Natural killer cell (primary cell): ENCODE data around the gene P2RX5. TPM values are rescaled to one million over a fixed set of nuclear protein-coding genes. Genes with fewer than 3 reads are reported as not detected.

Experiments used
- ATAC-seq, 3 donors: fragments of 150-1000 bp in 2 of 3; fragments of 200-7000 bp in 1 of 3; cut with Tn5 transposase; 1 replicate in 1 of 3; 2 replicates in 2 of 3; pipeline ENCODE4 v1.10.0; 2021; ENCODE audit warnings: mild to moderate bottlenecking in 2 of 3, moderate library complexity in 2 of 3
- DNase-seq, 2 donors: peaks; one replicate each; pipeline versions ENCODE4 v3.0.0 to v3.0.0-alpha.2; 2013 to 2021; ENCODE audit warnings: mixed read lengths in 1 of 2
- H3K27ac ChIP-seq: one replicate; pipeline ENCODE4 v1.5.1; 2013; ENCODE audit warnings: mild to moderate bottlenecking, low read length
- H3K27me3 ChIP-seq: one replicate; pipeline ENCODE4 v1.6.1; 2013; ENCODE audit warnings: low read length; ENCODE audit not compliant: control insufficient read depth, insufficient read depth
- H3K36me3 ChIP-seq: one replicate; pipeline ENCODE4 v1.6.1; 2013; ENCODE audit warnings: low read length; ENCODE audit not compliant: control insufficient read depth, insufficient read depth
- H3K4me1 ChIP-seq: one replicate; pipeline ENCODE4 v1.6.1; 2013; ENCODE audit warnings: low read length; ENCODE audit not compliant: control insufficient read depth, insufficient read depth
- H3K4me3 ChIP-seq: one replicate; pipeline ENCODE4 v1.5.1; 2013; ENCODE audit warnings: low read length
- H3K9me3 ChIP-seq: one replicate; pipeline ENCODE4 v1.6.1; 2013; ENCODE audit warnings: low read length; ENCODE audit not compliant: control insufficient read depth, insufficient read depth
- H3K27ac Mint-ChIP-seq, 2 donors: one replicate each; pipeline ENCODE4 v1.8.0; 2022; ENCODE audit warnings: mild to moderate bottlenecking in 2 of 2, mixed read lengths in 2 of 2, moderate library complexity in 1 of 2
- H3K27me3 Mint-ChIP-seq, 2 donors: one replicate each; pipeline ENCODE4 v1.8.0; 2022; ENCODE audit warnings: low read depth in 2 of 2, mixed read lengths in 2 of 2
- H3K36me3 Mint-ChIP-seq: one replicate; pipeline ENCODE4 v1.8.0; 2022; ENCODE audit warnings: mixed read lengths
- H3K4me1 Mint-ChIP-seq, 2 donors: one replicate each; pipeline ENCODE4 v1.8.0; 2022; ENCODE audit warnings: mixed read lengths in 2 of 2
- H3K4me3 Mint-ChIP-seq: one replicate; pipeline ENCODE4 v1.8.0; 2022; ENCODE audit warnings: mild to moderate bottlenecking, moderate library complexity, mixed read lengths
- H3K9me3 Mint-ChIP-seq, 2 donors: one replicate each; pipeline ENCODE4 v1.8.0; 2022; ENCODE audit warnings: mixed read lengths in 2 of 2
- WGBS: methylation state at CpG from one replicate; pipeline ENCODE4 v1.1.7; 2013; ENCODE audit warnings: missing lambda C conversion rate; ENCODE audit not compliant: insufficient coverage; 5-methylcytosine and 5-hydroxymethylcytosine counted together
- intact Hi-C: fragments of 100-400 bp; cut with micrococcal nuclease; formaldehyde crosslinking; loops from one replicate; pipeline ENCODE4 v1.14.2; 2022
- total RNA-seq, 4 donors: library from RNA; stranded (reverse); fragments of 120-200 nt in 1 of 4; gene quantifications; one replicate each; pipeline versions ENCODE4 v1.2.3 to v1.2.4, GENCODE V29; 2013 to 2022
- TF ChIP-seq, protein P1 (sequence below): fragments of 200-600 bp; IDR thresholded peaks from one replicate; pipeline ENCODE4 v1.8.0; 2022; ENCODE audit warnings: antibody characterized with exemption

P2RX5 gene
- total RNA-seq, 3 donors from 2014 or later (not counting 1 experiment from before 2014, with no cell fraction given), result 7.8 to 15.4 (median 9.2) TPM

DNA sequence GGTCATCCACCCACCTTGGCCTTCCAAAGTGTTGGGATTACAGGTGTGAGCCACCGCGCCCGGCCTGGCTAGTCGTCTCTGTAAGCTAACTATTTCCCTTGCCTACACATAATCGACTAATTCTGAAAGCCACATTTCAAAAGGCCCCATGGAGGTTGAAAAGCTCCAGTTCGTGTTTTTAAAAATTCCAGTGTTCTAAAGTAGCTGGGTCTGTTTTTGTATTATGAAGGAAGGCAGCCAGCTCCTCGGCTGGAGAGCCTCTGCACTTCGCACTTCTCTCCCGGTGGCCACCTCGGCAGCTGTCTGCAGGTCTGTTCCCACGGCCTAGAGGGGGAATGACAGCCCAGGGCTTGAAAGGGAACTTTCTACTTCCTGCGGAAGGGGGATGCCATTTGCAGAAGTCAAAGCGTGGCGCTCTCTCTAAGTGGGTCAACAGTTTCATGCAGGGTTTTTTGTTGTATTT lies 44.7 kb upstream of the P2RX5 start:
- Mint-ChIP-seq H3K36me3 (no peaks in the 10 kb centered on the region), H3K4me3 (peak overlapping the region; percentile 47), H3K9me3 (no peaks in the 10 kb centered on the region), H3K27ac (peak overlapping the region; percentile 63 to 71), H3K4me1 (peaks cover 26 to 36% of the 10 kb centered on the region in 2 donors), H3K27me3 (no peaks in the 10 kb centered on the region)
- WGBS, result 23% methylated on average over 11 of the region's 14 CpGs
- peaks cover 41% of the 10 kb centered on the region for H3K4me1 ChIP-seq
- ATAC-seq, result peak; percentile 33 to 53 (median 45)
- H3K36me3 ChIP-seq, result no peaks in the 10 kb centered on the region
- H3K9me3 ChIP-seq, result no peaks in the 10 kb centered on the region
- peak in 1 of 2 donors; percentile 84 for DNase-seq
- H3K27me3 ChIP-seq, result no peaks in the 10 kb centered on the region
- peak overlapping the region; percentile 3 for H3K27ac ChIP-seq
- no peak overlapping the region for H3K4me3 ChIP-seq
- intact Hi-C loops, result no loop called here
- TF ChIP-seq, protein P1, sequence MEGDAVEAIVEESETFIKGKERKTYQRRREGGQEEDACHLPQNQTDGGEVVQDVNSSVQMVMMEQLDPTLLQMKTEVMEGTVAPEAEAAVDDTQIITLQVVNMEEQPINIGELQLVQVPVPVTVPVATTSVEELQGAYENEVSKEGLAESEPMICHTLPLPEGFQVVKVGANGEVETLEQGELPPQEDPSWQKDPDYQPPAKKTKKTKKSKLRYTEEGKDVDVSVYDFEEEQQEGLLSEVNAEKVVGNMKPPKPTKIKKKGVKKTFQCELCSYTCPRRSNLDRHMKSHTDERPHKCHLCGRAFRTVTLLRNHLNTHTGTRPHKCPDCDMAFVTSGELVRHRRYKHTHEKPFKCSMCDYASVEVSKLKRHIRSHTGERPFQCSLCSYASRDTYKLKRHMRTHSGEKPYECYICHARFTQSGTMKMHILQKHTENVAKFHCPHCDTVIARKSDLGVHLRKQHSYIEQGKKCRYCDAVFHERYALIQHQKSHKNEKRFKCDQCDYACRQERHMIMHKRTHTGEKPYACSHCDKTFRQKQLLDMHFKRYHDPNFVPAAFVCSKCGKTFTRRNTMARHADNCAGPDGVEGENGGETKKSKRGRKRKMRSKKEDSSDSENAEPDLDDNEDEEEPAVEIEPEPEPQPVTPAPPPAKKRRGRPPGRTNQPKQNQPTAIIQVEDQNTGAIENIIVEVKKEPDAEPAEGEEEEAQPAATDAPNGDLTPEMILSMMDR, result no peak

DNA sequence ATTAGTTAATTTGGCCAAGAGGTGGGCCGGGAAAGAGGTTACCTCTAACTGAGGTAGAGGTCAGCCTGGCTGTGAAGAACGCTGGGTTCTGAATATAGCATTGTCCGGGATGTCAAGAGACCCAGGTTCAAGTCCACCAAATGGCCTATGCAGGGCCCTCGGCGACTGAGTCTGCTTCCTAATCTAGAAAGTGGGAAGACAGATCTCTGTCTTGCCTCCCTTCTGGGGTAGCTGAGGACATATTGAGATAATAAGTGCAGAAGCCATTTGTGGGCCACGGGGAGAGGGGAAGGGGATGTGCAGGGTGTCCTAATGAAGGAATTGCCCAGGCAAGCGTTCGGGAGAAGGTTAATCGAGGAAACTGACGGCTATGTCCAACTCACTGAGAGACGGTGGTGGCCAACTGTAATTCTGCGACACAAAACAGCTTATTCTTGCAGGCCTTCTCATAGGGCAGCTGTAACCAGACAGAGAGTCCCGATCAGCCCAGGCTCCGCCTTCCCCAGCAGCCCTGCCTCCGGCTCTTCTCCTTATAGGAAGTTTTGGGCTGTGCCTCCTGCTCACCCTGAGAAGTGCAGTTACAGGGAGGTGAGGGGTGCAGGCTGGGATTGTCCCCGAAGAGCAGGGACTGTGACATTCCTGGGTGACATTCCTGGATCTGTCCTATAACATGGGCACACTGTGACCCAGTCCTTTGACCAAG lies 43.6 kb upstream of the P2RX5 start:
- H3K4me1 ChIP-seq, result peaks cover 41% of the 10 kb centered on the region
- DNase-seq, result no peak
- H3K27ac ChIP-seq, result no peak overlapping the region
- Mint-ChIP-seq H3K4me1 (peaks cover 26 to 36% of the 10 kb centered on the region in 2 donors), H3K36me3 (no peaks in the 10 kb centered on the region), H3K4me3 (no peak overlapping the region), H3K9me3 (no peaks in the 10 kb centered on the region), H3K27me3 (no peaks in the 10 kb centered on the region), H3K27ac (peak overlapping the region; percentile 34 to 75)
- intact Hi-C loops, result loop anchor here (2.0 to 10.0 kb wide), 2 partner anchors 25 to 265 kb away; no protein-coding TSS in a partner anchor
- WGBS, result 97% methylated on average over 16 of the region's 16 CpGs
- H3K4me3 ChIP-seq, result no peak overlapping the region
- no peaks in the 10 kb centered on the region for H3K36me3 ChIP-seq
- H3K27me3 ChIP-seq, result no peaks in the 10 kb centered on the region
- no peak for ATAC-seq
- TF ChIP-seq, protein P1, result no peak
- no peaks in the 10 kb centered on the region for H3K9me3 ChIP-seq

DNA sequence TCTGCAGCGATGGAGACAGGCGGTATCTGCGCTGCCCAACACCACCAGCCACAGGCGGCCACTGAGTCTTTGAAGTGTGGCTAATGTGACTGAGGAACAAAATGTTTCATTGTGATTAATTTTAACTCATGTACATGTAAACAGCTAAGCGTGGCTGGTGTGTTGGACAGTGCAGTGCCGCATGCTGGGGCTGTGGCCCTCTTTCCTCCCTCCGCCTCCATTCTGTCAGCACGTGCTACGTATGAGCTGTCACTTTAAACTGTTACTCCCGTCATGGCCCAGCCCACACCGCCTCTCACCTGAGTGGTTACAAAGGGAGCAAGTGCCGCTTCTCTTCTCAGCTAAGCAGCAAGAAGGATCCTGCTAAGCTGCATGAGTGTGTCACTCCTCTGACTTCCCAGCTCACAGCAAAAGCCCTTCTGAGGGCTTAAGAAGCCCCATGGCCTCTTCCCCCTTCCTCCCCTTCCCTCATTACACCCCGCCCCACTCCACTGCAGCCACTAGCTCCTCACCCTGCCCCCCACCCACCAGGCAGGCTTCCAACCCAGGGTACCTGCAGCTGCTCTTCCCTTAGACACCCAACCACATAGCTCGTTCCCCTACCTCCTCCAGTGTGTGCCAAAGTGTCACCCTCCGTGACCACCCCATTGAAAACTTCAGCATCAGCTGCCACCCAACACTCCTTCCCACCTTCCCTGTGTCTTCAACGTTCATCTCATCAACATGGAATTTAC lies 42.8 kb upstream of the P2RX5 start:
- H3K4me3 ChIP-seq, result no peak overlapping the region
- no peaks in the 10 kb centered on the region for H3K9me3 ChIP-seq
- no peaks in the 10 kb centered on the region for H3K27me3 ChIP-seq
- H3K27ac ChIP-seq, result no peak overlapping the region
- ATAC-seq, result peak; percentile 38 to 63 (median 59)
- intact Hi-C loops, result loop anchor here (2.0 to 10.0 kb wide), 2 partner anchors 26 to 266 kb away; no protein-coding TSS in a partner anchor
- peaks cover 41% of the 10 kb centered on the region for H3K4me1 ChIP-seq
- H3K27ac Mint-ChIP-seq, result peak overlapping the region; percentile 34 to 75
- H3K4me1 Mint-ChIP-seq, result peaks cover 26 to 36% of the 10 kb centered on the region in 2 donors
- no peaks in the 10 kb centered on the region for H3K27me3 Mint-ChIP-seq
- H3K36me3 Mint-ChIP-seq, result no peaks in the 10 kb centered on the region
- DNase-seq, result peak in 1 of 2 donors; percentile 79
- no peaks in the 10 kb centered on the region for H3K9me3 Mint-ChIP-seq
- H3K36me3 ChIP-seq, result no peaks in the 10 kb centered on the region
- TF ChIP-seq, protein P1, result no peak
- WGBS, result 58% methylated on average over 16 of the region's 16 CpGs
- no peak overlapping the region for H3K4me3 Mint-ChIP-seq
